ENCODE results near the gene NAV2.

DNA sequence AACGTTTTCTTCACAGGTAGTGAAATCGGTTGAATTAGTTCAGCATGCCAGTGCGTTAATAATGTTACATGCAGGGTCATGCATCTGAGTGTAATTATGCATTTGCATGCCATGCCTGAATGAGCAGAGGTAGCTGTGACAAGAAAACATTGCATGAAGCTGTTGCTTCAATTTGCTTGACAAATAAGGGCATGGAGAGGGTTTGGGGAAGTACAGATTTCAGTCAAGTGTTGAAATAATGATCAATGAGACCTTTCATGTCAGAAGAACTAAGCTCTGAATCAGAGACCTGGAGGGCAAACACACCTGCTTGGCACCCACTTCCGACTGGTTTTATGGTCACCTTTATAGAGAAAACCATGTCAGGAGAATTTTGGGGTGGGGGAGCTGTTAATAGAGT is 226.2 kb downstream of the NAV2 start:
- TF ChIP-seq POLR2AphosphoS5 (IDR thresholded peaks at IDR 0.05; ENCODE audit: borderline replicate concordance, low read depth, low read length): no peak
- TF ChIP-seq EZH2 (IDR thresholded peaks at IDR 0.05): no peak
- no peak for TF ChIP-seq FOXP2 (optimal IDR thresholded peaks at IDR 0.05; ENCODE audit: control extremely low read depth, extremely low read length, insufficient read depth)

Data from SK-N-MC (cell line).